NT2/D1 (cell line): ENCODE measurements around the gene FBL.
"Not testable (repeated sequence)": the region's sequence is repeated elsewhere in the genome, so short reads cannot be mapped to it uniquely, and the experiment has no call there.

Experiments
- YY1 ChIP-seq: IDR thresholded peaks from 2 replicates; pipeline ENCODE4 v1.6.1; 2011; ENCODE audit not compliant: insufficient read length, insufficient read depth
- ZNF274 ChIP-seq: IDR thresholded peaks from 2 replicates; pipeline ENCODE4 v1.6.1; 2011; ENCODE audit warnings: mild to moderate bottlenecking, low read depth, low read length

DNA sequence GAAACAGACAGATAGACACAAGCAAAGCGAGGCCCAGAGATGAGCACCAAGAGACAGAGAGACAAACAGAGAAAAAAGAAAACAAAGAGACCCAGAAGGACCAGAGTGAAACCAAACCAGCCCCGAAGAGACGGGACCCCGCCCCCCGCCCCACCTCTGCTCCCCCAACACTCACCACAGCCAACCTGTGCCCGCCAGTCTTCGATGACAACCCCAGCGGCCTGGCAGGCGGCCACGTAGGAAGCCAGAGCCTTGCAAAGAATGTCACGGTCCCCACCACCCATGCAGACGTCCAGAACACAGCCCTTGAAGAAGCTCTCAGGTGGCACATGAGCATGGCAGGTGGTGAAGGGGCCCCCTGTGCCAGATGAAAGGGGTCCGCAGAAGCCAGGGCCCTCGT lies 31.3 kb upstream of the FBL start:
- TF ChIP-seq ZNF274, YY1: not testable (repeated sequence)
